Subcutaneous adipose tissue (tissue), 4 donors: ENCODE measurements around the gene GINS2. TPM values are rescaled to one million over a fixed set of nuclear protein-coding genes. Genes with fewer than 3 reads are reported as not detected.

Experiments used
- total RNA-seq, 4 donors: library from RNA; depleted of rRNA; stranded (reverse); fragments of >200 nt; gene quantifications; one replicate each; pipeline ENCODE4 v1.1.0, GENCODE V29; 2016
- TF ChIP-seq, protein P1 (sequence below): fragments of 450-650 bp; IDR thresholded peaks from one replicate; pipeline ENCODE4 v1.5.1; 2016; ENCODE audit warnings: low read depth, mild to moderate bottlenecking, control low read depth, antibody characterized with exemption, moderate library complexity

Gene GINS2
- total RNA-seq, 4 donors from 2014 or later, result 0.22 to 0.68 TPM; not detected in 2

- TF ChIP-seq, protein P1, sequence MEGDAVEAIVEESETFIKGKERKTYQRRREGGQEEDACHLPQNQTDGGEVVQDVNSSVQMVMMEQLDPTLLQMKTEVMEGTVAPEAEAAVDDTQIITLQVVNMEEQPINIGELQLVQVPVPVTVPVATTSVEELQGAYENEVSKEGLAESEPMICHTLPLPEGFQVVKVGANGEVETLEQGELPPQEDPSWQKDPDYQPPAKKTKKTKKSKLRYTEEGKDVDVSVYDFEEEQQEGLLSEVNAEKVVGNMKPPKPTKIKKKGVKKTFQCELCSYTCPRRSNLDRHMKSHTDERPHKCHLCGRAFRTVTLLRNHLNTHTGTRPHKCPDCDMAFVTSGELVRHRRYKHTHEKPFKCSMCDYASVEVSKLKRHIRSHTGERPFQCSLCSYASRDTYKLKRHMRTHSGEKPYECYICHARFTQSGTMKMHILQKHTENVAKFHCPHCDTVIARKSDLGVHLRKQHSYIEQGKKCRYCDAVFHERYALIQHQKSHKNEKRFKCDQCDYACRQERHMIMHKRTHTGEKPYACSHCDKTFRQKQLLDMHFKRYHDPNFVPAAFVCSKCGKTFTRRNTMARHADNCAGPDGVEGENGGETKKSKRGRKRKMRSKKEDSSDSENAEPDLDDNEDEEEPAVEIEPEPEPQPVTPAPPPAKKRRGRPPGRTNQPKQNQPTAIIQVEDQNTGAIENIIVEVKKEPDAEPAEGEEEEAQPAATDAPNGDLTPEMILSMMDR, result no peak
Measured at GRCh38 chr16:85720302-85720637, 31.5 kb upstream of the GINS2 start.

- TF ChIP-seq, protein P1, result no peak
Measured at GRCh38 chr16:85719605-85720301, 31.0 kb upstream of the GINS2 start.

DNA sequence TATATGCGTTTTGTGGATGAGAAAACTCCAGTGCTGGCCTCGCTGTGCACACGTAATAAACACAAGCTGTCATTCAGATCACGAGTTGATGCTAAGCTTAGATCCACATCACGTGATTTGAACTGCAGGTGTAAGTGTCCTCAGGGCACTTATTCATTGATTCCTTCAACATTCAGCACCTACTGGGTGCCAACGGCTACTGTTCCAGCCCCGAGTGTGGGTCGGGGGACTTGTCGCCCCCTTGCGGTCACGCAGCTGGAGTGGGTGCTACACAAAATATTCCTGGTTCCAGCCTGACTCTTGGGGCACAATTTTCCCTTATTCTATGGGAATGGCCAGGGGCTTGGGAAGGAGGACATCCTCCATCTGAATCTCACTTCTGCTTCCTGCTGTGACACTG is 29.9 kb upstream of the GINS2 start:
- TF ChIP-seq, protein P1, result no peak

DNA sequence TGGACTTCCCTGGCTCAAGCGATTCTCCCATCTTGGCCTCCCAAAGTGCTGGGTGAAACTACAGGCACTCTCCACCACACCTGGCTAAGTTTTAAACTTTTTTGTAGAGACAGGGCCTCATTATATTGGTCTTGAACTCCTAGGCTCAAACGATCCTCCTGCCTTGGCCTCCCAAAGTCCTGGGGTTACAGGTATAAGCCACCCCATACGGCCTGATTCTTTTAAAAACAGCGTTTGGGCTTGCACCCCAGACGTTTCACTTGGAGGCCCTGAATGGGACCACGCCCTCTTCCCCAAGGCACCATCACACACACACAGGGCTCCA is 29.4 kb upstream of the GINS2 start:
- TF ChIP-seq, protein P1, result no peak

DNA sequence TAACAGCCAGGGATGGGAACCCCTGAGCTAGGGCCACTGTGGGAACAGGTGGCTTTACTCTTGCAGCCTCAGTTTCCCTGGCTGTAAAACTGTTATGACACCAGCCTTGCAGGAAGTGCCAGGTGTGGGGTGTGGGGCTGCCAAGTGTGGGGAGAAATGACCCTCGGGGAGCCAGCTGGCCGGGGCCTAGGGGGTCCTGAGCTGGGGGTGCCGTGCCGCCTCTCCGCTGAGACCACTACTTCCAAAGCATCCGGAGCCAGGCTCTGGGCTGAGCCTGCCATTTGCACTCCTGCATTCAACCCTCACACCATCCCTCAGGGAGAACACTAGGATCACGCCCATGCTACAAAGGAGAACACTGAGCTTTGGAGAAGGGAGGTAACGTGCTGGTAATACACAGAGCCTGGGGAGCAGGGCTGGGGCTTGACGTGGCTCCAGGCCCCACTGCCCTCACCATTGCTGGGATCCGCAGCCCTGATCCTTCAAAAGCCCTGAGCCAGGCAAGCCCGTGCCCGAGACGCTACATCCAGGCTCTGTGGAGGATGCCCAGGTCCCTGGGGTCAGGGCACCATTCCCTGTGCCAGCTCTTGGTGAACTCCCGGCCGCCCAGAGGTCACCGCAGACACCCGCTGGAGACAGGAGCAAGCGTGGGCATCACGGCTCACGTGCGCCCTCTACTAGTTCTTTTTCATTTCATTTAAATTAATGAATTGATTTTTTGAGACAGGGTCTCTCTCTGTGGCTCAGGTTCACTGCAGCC is 28.8 kb upstream of the GINS2 start:
- TF ChIP-seq, protein P1, result no peak

DNA sequence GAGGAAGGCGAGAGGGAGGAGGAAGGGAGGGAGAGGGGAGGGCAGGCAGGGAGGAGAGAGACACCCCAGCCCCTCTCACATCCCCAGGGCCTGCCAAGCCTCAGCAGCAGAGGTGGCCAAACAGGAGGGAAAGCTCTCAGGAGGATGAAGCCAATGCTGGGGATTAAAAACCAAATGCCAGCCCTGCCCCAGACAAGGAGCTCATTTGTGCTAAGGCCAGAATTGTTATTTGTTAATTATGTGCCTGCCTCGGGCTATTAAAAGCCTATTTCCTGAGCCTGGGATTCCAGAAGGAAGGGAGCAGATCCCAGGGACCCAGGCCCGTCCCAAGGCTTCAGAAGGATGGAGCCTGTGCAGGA is 27.9 kb upstream of the GINS2 start:
- TF ChIP-seq, protein P1, result no peak

DNA sequence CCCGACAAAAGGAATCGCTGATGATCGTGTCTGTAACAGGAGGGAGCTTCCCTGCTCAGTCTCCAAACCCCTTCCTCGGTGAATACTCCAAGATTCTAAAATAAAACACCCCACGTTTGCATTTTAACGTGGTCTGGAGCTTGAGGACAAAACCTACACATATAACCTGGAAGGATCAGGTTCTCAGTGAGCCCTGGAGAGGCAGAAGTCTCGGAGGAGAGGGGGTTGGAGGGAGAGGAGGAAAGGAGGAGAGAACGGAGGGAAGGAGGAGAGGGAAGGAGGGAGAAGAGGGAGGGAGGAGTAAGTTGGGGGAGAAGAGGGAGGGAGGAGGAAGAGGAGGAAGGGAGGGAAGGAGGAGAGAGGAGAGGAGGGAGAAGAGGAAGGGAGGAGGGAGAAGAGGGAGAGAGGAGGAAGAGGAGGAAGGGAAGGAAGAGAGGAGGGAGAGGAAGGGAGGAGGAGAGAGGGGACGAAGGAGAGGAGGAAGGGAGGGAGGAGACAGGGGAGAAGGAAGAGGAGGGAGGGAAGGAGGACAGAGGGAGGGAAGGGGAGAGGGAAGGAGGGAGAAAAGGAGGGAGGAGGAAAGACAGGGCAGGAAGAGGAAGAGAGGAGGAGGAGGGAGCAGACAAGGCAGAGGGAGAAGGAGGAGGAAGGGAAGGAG is 27.4 kb upstream of the GINS2 start:
- TF ChIP-seq, protein P1, result no peak
